Parathyroid adenoma (tissue), 2 donors: ENCODE data around the gene CHST11.

Experiments
- H2AFZ ChIP-seq: fragments of 300-600 bp; sonication (generic); one replicate; pipeline ENCODE4 v1.7.0; 2017; ENCODE audit warnings: antibody characterized with exemption, mild to moderate bottlenecking
- H3K27ac ChIP-seq: fragments of 300-600 bp; sonication (generic); one replicate; pipeline ENCODE4 v1.7.0; 2017
- H3K27me3 ChIP-seq: fragments of 300-600 bp; sonication (generic); one replicate; pipeline ENCODE4 v1.7.0; 2017; ENCODE audit warnings: low read length; ENCODE audit not compliant: control insufficient read depth, insufficient read depth
- H3K36me3 ChIP-seq: fragments of 300-600 bp; sonication (generic); one replicate; pipeline ENCODE4 v1.7.0; 2017; ENCODE audit warnings: low read length; ENCODE audit not compliant: control insufficient read depth, insufficient read depth
- H3K4me1 ChIP-seq: fragments of 300-600 bp; sonication (generic); one replicate; pipeline ENCODE4 v1.7.0; 2017; ENCODE audit warnings: control low read depth
- H3K4me2 ChIP-seq: fragments of 300-600 bp; sonication (generic); one replicate; pipeline ENCODE4 v1.7.0; 2017; ENCODE audit warnings: low read length
- H3K4me3 ChIP-seq: fragments of 300-600 bp; sonication (generic); one replicate; pipeline ENCODE4 v1.7.0; 2017; ENCODE audit warnings: low read depth, low read length
- H3K79me2 ChIP-seq: fragments of 300-600 bp; sonication (generic); one replicate; pipeline ENCODE4 v1.7.0; 2017; ENCODE audit warnings: control low read depth
- H3K9ac ChIP-seq: fragments of 300-600 bp; sonication (generic); one replicate; pipeline ENCODE4 v1.7.0; 2017; ENCODE audit warnings: mild to moderate bottlenecking
- H3K9me3 ChIP-seq: fragments of 300-600 bp; sonication (generic); one replicate; pipeline ENCODE4 v1.7.0; 2017; ENCODE audit warnings: low read length; ENCODE audit not compliant: control insufficient read depth
- CTCF ChIP-seq: fragments of 300-600 bp; sonication (generic); IDR thresholded peaks from one replicate; pipeline ENCODE4 v1.7.0; 2017; ENCODE audit warnings: antibody characterized with exemption, mild to moderate bottlenecking
- donor health status: primary hyperparathyroidism.

The CHST11 gene

GRCh38 chr12:104712477-104712876, 255.7 kb downstream of the CHST11 start:
- Histone ChIP-seq H3K4me1 (no peaks in the 10 kb centered on the region), H3K4me3 (no peak overlapping the region), H3K4me2 (no peak overlapping the region), H3K9ac (no peak overlapping the region), H3K27me3 (no peaks in the 10 kb centered on the region), H3K27ac (no peak overlapping the region), H3K9me3 (no peaks in the 10 kb centered on the region), H2AFZ (no peak overlapping the region), H3K79me2 (no peaks in the 10 kb centered on the region), H3K36me3 (no peaks in the 10 kb centered on the region)
- TF ChIP-seq CTCF: no peak

GRCh38 chr12:104712968-104713367, 256.2 kb downstream of the CHST11 start:
- no peak overlapping the region for H3K9ac ChIP-seq
- no peaks in the 10 kb centered on the region for H3K27me3 ChIP-seq
- no peaks in the 10 kb centered on the region for H3K9me3 ChIP-seq
- no peak overlapping the region for H3K4me2 ChIP-seq
- no peak for TF ChIP-seq CTCF
- H3K4me1 ChIP-seq: no peaks in the 10 kb centered on the region
- H3K79me2 ChIP-seq: no peaks in the 10 kb centered on the region
- no peak overlapping the region for H2AFZ ChIP-seq
- H3K27ac ChIP-seq: no peak overlapping the region
- H3K4me3 ChIP-seq: no peak overlapping the region
- no peaks in the 10 kb centered on the region for H3K36me3 ChIP-seq

GRCh38 chr12:104713444-104713843, 256.7 kb downstream of the CHST11 start:
- no peaks in the 10 kb centered on the region for H3K4me1 ChIP-seq
- H2AFZ ChIP-seq: no peak overlapping the region
- H3K79me2 ChIP-seq: no peaks in the 10 kb centered on the region
- H3K36me3 ChIP-seq: no peaks in the 10 kb centered on the region
- no peak overlapping the region for H3K4me2 ChIP-seq
- H3K4me3 ChIP-seq: no peak overlapping the region
- H3K27me3 ChIP-seq: no peaks in the 10 kb centered on the region
- TF ChIP-seq CTCF: no peak
- H3K27ac ChIP-seq: no peak overlapping the region
- no peaks in the 10 kb centered on the region for H3K9me3 ChIP-seq
- no peak overlapping the region for H3K9ac ChIP-seq

DNA sequence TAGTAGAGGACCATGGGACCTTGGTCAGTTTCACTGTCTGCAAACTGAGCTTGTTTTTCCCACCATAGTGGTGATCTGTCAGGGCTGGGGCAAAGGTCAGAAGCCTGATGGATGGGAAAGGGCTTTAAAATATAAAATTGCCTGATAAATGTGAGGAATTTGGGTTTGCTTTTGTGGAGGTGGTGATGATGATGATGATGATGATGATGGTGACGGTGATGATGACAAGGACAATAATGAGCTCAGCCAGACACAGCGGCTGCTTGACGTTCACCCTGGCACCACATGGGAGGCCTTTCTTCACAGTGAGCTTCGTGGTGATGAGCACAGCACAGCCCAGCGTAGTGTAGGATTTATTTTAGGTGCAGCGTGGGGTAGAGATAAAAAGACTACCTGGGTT, 257.6 kb downstream of the CHST11 start:
- H3K27me3 ChIP-seq: no peaks in the 10 kb centered on the region
- no peak for TF ChIP-seq CTCF

GRCh38 chr12:104716172-104716571, 259.4 kb downstream of the CHST11 start:
- Histone ChIP-seq H3K79me2 (no peaks in the 10 kb centered on the region), H3K9me3 (no peaks in the 10 kb centered on the region), H3K36me3 (no peaks in the 10 kb centered on the region), H3K27me3 (no peaks in the 10 kb centered on the region), H3K4me2 (no peak overlapping the region), H3K27ac (no peak overlapping the region), H3K9ac (no peak overlapping the region), H3K4me1 (no peaks in the 10 kb centered on the region), H3K4me3 (no peak overlapping the region), H2AFZ (no peak overlapping the region)
- TF ChIP-seq CTCF: no peak

More for the DNA sequence above, 257.6 kb downstream of the CHST11 start:
- H3K9ac ChIP-seq: no peak overlapping the region
- H3K27ac ChIP-seq: no peak overlapping the region
- H3K36me3 ChIP-seq: no peaks in the 10 kb centered on the region
- no peaks in the 10 kb centered on the region for H3K4me1 ChIP-seq
- no peak overlapping the region for H3K4me3 ChIP-seq
- no peak overlapping the region for H2AFZ ChIP-seq
- H3K4me2 ChIP-seq: no peak overlapping the region
- no peaks in the 10 kb centered on the region for H3K79me2 ChIP-seq
- no peaks in the 10 kb centered on the region for H3K9me3 ChIP-seq
